ENCODE results near the gene KCNH5.

The KCNH5 gene

GRCh38 chr14:62674563-62675237 is 370.6 kb downstream of the KCNH5 start:
- no peak for DNase-seq (ENCODE audit: low spot score)

GRCh38 chr14:62673014-62673755 is 372.1 kb downstream of the KCNH5 start:
- no peak for DNase-seq (ENCODE audit: low spot score)

GRCh38 chr14:62670526-62670925 is 374.7 kb downstream of the KCNH5 start:
- no peak for DNase-seq (ENCODE audit: low spot score)

GRCh38 chr14:62667421-62667914 is 377.8 kb downstream of the KCNH5 start:
- DNase-seq (ENCODE audit: low spot score): no peak

GRCh38 chr14:62665286-62665685 is 380.0 kb downstream of the KCNH5 start:
- no peak for DNase-seq (ENCODE audit: low spot score)

GRCh38 chr14:62663456-62663821 is 381.8 kb downstream of the KCNH5 start:
- DNase-seq (ENCODE audit: low spot score): no peak

GRCh38 chr14:62662811-62663455 is 382.3 kb downstream of the KCNH5 start:
- DNase-seq (ENCODE audit: low spot score): no peak

GRCh38 chr14:62661818-62662217 is 383.4 kb downstream of the KCNH5 start:
- no peak for DNase-seq (ENCODE audit: low spot score)

- no peak for DNase-seq (ENCODE audit: low spot score)
Observed at GRCh38 chr14:62658631-62659030, 386.6 kb downstream of the KCNH5 start.

- DNase-seq (ENCODE audit: low spot score): no peak
Observed at GRCh38 chr14:62657376-62657775, 387.9 kb downstream of the KCNH5 start.

GRCh38 chr14:62655166-62655565 is 390.1 kb downstream of the KCNH5 start:
- DNase-seq (ENCODE audit: low spot score): no peak

- DNase-seq (ENCODE audit: low spot score): no peak
Observed at GRCh38 chr14:62654641-62655040, 390.6 kb downstream of the KCNH5 start.

Data from hematopoietic multipotent progenitor cell treated with erythropoietin and hydrocortisone succinate and interleukin-3 and kit ligand, for 15 days (in vitro differentiated cells).